Transverse colon (tissue), 4 donors: ENCODE results near the gene BBX. TPM values are rescaled to one million over a fixed set of nuclear protein-coding genes. Genes with fewer than 3 reads are reported as not detected.

Experiments used
- DNase-seq: peaks from one replicate; pipeline ENCODE4 v3.0.0-alpha.2; 2019
- H3K27ac ChIP-seq, 4 donors: fragments of 200-600 bp; sonication (generic); 2 replicates each; pipeline ENCODE4 v1.5.1; 2016 to 2018; ENCODE audit warnings: inconsistent platforms in 4 of 4
- H3K27me3 ChIP-seq: fragments of 200-600 bp; sonication (generic); 2 replicates; pipeline ENCODE4 v1.5.1; 2017; ENCODE audit warnings: inconsistent platforms
- H3K36me3 ChIP-seq, 4 donors: fragments of 200-600 bp; sonication (generic); 2 replicates each; pipeline ENCODE4 v1.5.1; 2017 to 2019; ENCODE audit warnings: inconsistent platforms in 4 of 4
- H3K4me1 ChIP-seq, 4 donors: fragments of 200-600 bp; sonication (generic); 2 replicates each; pipeline ENCODE4 v1.5.1; 2017 to 2020; ENCODE audit warnings: inconsistent platforms in 4 of 4
- H3K4me3 ChIP-seq, 4 donors: fragments of 200-600 bp; sonication (generic); 1 replicate in 1 of 4; 2 replicates in 3 of 4; pipeline versions ENCODE4 v1.5.1 to v1.6.1; 2017 to 2019; ENCODE audit warnings: inconsistent platforms in 4 of 4
- H3K9me3 ChIP-seq, 2 donors: fragments of 200-600 bp; sonication (generic); 2 replicates each; pipeline ENCODE4 v1.5.1; 2017 to 2019; ENCODE audit warnings: inconsistent platforms in 2 of 2
- CTCF ChIP-seq, 5 experiments: fragments of 200-600 bp in 3 of 5; fragments of 450-650 bp in 2 of 5; sonication (generic) in 3 of 5; IDR thresholded peaks; 1 replicate in 2 of 5; 2 replicates in 3 of 5; pipeline ENCODE4 v1.5.1; 2016 to 2017; ENCODE audit warnings: antibody characterized with exemption in 5 of 5, inconsistent platforms in 3 of 5, mild to moderate bottlenecking in 2 of 5, moderate library complexity in 1 of 5
- EP300 ChIP-seq: sonication (generic); formaldehyde crosslinking; IDR thresholded peaks from one replicate; pipeline ENCODE4 v1.6.1; 2017; ENCODE audit warnings: antibody characterized with exemption, low read depth
- POLR2A ChIP-seq: fragments of 450-650 bp; IDR thresholded peaks from one replicate; pipeline ENCODE4 v1.6.1; 2016; ENCODE audit warnings: antibody characterized with exemption, mild to moderate bottlenecking, moderate library complexity
- POLR2AphosphoS5 ChIP-seq, 3 donors: sonication (generic); formaldehyde crosslinking; IDR thresholded peaks; one replicate each; pipeline ENCODE4 v1.6.1; 2016; ENCODE audit warnings: antibody characterized with exemption in 3 of 3
- WGBS, 2 donors: methylation state at CpG; one replicate each; pipeline ENCODE4 v1.1.5; 2018; ENCODE audit warnings: low coverage in 1 of 2; 5-methylcytosine and 5-hydroxymethylcytosine counted together
- in situ Hi-C, 4 donors: fragments of 200-750 bp; cut with MboI; loops; one replicate each; pipeline versions ENCODE4 v1.15.0 to v1.15.1; 2017; ENCODE audit warnings: low sequenced_read_pairs in 3 of 4, low pct_ligation_motif_present in 1 of 4, low pct_unique_long_range_greater_than_20kb in 1 of 4
- intact Hi-C: fragments of 100-400 bp; cut with DNase I; formaldehyde crosslinking; loops from one replicate; pipeline ENCODE4 v1.15.1; 2023; ENCODE audit warnings: low total_unique reads
- total RNA-seq, 4 donors: library from RNA; depleted of rRNA; stranded (reverse); fragments of >200 nt; gene quantifications; one replicate each; pipeline ENCODE4 v1.1.0, GENCODE V29; 2016

The BBX gene
- total RNA-seq, 4 donors from 2014 or later = 22.5 to 39.6 (median 33.1) TPM

GRCh38 chr3:107543666-107544065 is 20.9 kb downstream of the BBX start:
- H3K4me1 ChIP-seq = peaks cover 0 to 9% (median 2%) of the 10 kb centered on the region in 4 donors

GRCh38 chr3:107545680-107546120 is 22.9 kb downstream of the BBX start:
- H3K9me3 ChIP-seq = no peaks in the 10 kb centered on the region
- TF ChIP-seq CTCF (IDR thresholded peaks at IDR 0.05) (no peak), EP300 (no peak), POLR2A (no peak), POLR2AphosphoS5 (IDR thresholded peaks at IDR 0.05) (no peak)
- no peaks in the 10 kb centered on the region for H3K27me3 ChIP-seq
- no peak overlapping the region for H3K27ac ChIP-seq
- in situ Hi-C loops (no loop called here), intact Hi-C loops (no loop called here)
- peaks cover 0 to 9% (median 2%) of the 10 kb centered on the region in 4 donors for H3K4me1 ChIP-seq
- WGBS, 2 donors = 56 to 83% methylated on average over 1 of the region's 1 CpG
- H3K4me3 ChIP-seq = no peak overlapping the region
- H3K36me3 ChIP-seq = no peaks in the 10 kb centered on the region
- no peak for DNase-seq

More at GRCh38 chr3:107543666-107544065, 20.9 kb downstream of the BBX start:
- DNase-seq = no peak
- TF ChIP-seq POLR2AphosphoS5 (IDR thresholded peaks at IDR 0.05) = no peak
- TF ChIP-seq CTCF (IDR thresholded peaks at IDR 0.05) = peak in 2 of 5 experiments; percentile 15 to 21
- Histone ChIP-seq H3K27ac (no peak overlapping the region), H3K4me3 (no peak overlapping the region), H3K9me3 (no peaks in the 10 kb centered on the region), H3K27me3 (no peaks in the 10 kb centered on the region), H3K36me3 (no peaks in the 10 kb centered on the region)
- 76 to 93% methylated on average over 4 of the region's 4 CpGs for WGBS, 2 donors
- in situ Hi-C loops (no loop called here), intact Hi-C loops (no loop called here)

GRCh38 chr3:107548601-107549000 is 25.8 kb downstream of the BBX start:
- no peak overlapping the region for H3K27ac ChIP-seq
- peaks cover 0 to 13% (median 2%) of the 10 kb centered on the region in 4 donors for H3K4me1 ChIP-seq
- no peaks in the 10 kb centered on the region for H3K9me3 ChIP-seq
- intact Hi-C loops = no loop called here
- TF ChIP-seq CTCF (IDR thresholded peaks at IDR 0.05) = no peak
- TF ChIP-seq POLR2A = no peak
- TF ChIP-seq EP300 = no peak
- no peak for TF ChIP-seq POLR2AphosphoS5 (IDR thresholded peaks at IDR 0.05)
- 93 to 100% methylated on average over 2 of the region's 2 CpGs for WGBS, 2 donors
- no peak overlapping the region for H3K4me3 ChIP-seq
- no peak for DNase-seq
- H3K27me3 ChIP-seq = no peaks in the 10 kb centered on the region
- H3K36me3 ChIP-seq = no peaks in the 10 kb centered on the region
- in situ Hi-C loops = no loop called here

- no peak overlapping the region for H3K27ac ChIP-seq
- no peaks in the 10 kb centered on the region for H3K9me3 ChIP-seq
- in situ Hi-C loops (no loop called here), intact Hi-C loops (no loop called here)
- TF ChIP-seq CTCF (IDR thresholded peaks at IDR 0.05) (no peak), POLR2A (no peak), POLR2AphosphoS5 (IDR thresholded peaks at IDR 0.05) (no peak), EP300 (no peak)
- H3K4me3 ChIP-seq = no peak overlapping the region
- no peaks in the 10 kb centered on the region for H3K27me3 ChIP-seq
- 69 to 88% methylated on average over 2 to 3 of the region's 3 CpGs for WGBS, 2 donors
- no peak for DNase-seq
- H3K36me3 ChIP-seq = no peaks in the 10 kb centered on the region
- H3K4me1 ChIP-seq = peaks cover 0 to 4% (median 0%) of the 10 kb centered on the region in 4 donors
Measured at GRCh38 chr3:107555359-107555758, 32.6 kb downstream of the BBX start.
